HG02759 (cell line): ENCODE data around the gene LRRN4CL.
A peak's percentile ranks its signal among the peaks of the same experiment; 100 is the strongest.

Experiments used
- ATAC-seq: cut with Tn5 transposase; IDR thresholded peaks from one replicate; pipeline ENCODE4 v1.9.1; 2021; ENCODE audit warnings: mild to moderate bottlenecking, moderate library complexity; ENCODE audit not compliant: unreplicated experiment

LRRN4CL gene

GRCh38 chr11:62648185-62648966 is 41.0 kb downstream of the LRRN4CL start:
- ATAC-seq: no peak

GRCh38 chr11:62647609-62648005 is 41.7 kb downstream of the LRRN4CL start:
- no peak for ATAC-seq

GRCh38 chr11:62646825-62647608 is 42.3 kb downstream of the LRRN4CL start:
- no peak for ATAC-seq

GRCh38 chr11:62645946-62646824 is 43.1 kb downstream of the LRRN4CL start, which contains the start of gene GANAB:
Gene GANAB, minus strand, starts transcription at chr11:62646613. Its CDS starts 14 bp downstream, at chr11:62646599.
- ATAC-seq: peak; percentile 94

- ATAC-seq: peak; percentile 4
Measured at GRCh38 chr11:62645671-62645945, 43.7 kb downstream of the LRRN4CL start.

- ATAC-seq: no peak
Measured at GRCh38 chr11:62644220-62644619, 45.1 kb downstream of the LRRN4CL start.
